Lung (tissue), 16 donors: ENCODE data around the gene MED27. TPM values are rescaled to one million over a fixed set of nuclear protein-coding genes. Genes with fewer than 3 reads are reported as not detected.

ENCODE experiments used
- ATAC-seq: fragments of 200-7000 bp; cut with Tn5 transposase; one replicate; pipeline ENCODE4 v1.9.1; 2020; ENCODE audit warnings: moderate number of reproducible peaks; ENCODE audit not compliant: insufficient read depth, low FRiP score
- DNase-seq, 3 donors: peaks; one replicate each; pipeline ENCODE4 v3.0.0-alpha.2; 2013 to 2017
- H3K27ac ChIP-seq, 2 donors: one replicate each; pipeline ENCODE4 v1.5.1; 2013; ENCODE audit warnings: mild to moderate bottlenecking in 2 of 2, moderate library complexity in 2 of 2, control low read depth in 1 of 2, inconsistent platforms in 1 of 2, low read depth in 1 of 2, low read length in 1 of 2
- H3K27me3 ChIP-seq, 3 donors: one replicate each; pipeline ENCODE4 v1.5.1; 2013; ENCODE audit warnings: low read length in 2 of 3; ENCODE audit not compliant: control insufficient read depth in 3 of 3, insufficient read depth in 3 of 3
- H3K36me3 ChIP-seq, 4 donors: one replicate each; pipeline ENCODE4 v1.5.1; 2013; ENCODE audit warnings: low read length in 4 of 4, mild to moderate bottlenecking in 1 of 4, moderate library complexity in 1 of 4; ENCODE audit not compliant: control insufficient read depth in 4 of 4, insufficient read depth in 4 of 4
- H3K4me1 ChIP-seq, 5 donors: one replicate each; pipeline ENCODE4 v1.5.1; 2013; ENCODE audit warnings: low read length in 5 of 5, mild to moderate bottlenecking in 2 of 5, moderate library complexity in 1 of 5; ENCODE audit not compliant: control insufficient read depth in 5 of 5, insufficient read depth in 5 of 5
- H3K4me3 ChIP-seq: one replicate; pipeline ENCODE4 v1.5.1; 2013; ENCODE audit warnings: mild to moderate bottlenecking, control low read depth, moderate library complexity
- H3K9ac ChIP-seq, 2 donors: one replicate each; pipeline ENCODE4 v1.5.1; 2013; ENCODE audit warnings: low read length in 2 of 2, control low read depth in 1 of 2; ENCODE audit not compliant: insufficient read depth in 1 of 2
- H3K9me3 ChIP-seq, 4 donors: one replicate each; pipeline ENCODE4 v1.5.1; 2013; ENCODE audit warnings: low read length in 3 of 4, mild to moderate bottlenecking in 1 of 4, moderate library complexity in 1 of 4; ENCODE audit not compliant: control insufficient read depth in 4 of 4, insufficient read depth in 3 of 4
- CTCF ChIP-seq: IDR thresholded peaks from 2 replicates; pipeline ENCODE4 v1.5.1; 2012; ENCODE audit warnings: mild to moderate bottlenecking; ENCODE audit errors: control extremely low read depth, extremely low read depth
- WGBS, 2 donors: extraction: QIAGEN DNeasy Blood & Tissue Kit; methylation state at CpG; one replicate each; pipeline ENCODE4 v1.1.7; 2013; 5-methylcytosine and 5-hydroxymethylcytosine counted together
- long read RNA-seq, 5 donors: transcript quantifications; one replicate each; lab custom pipeline, GENCODE V29; 2026
- polyA plus RNA-seq, 2 donors: library from polyadenylated mRNA; stranded (reverse); fragments of 200-250 nt; gene quantifications; one replicate each; pipeline ENCODE4 v1.2.1, GENCODE V29; 2013
- total RNA-seq, 2 donors: library from RNA; depleted of rRNA in 1 of 2; stranded (reverse); fragments of >200 nt in 1 of 2; gene quantifications; one replicate each; pipeline ENCODE4 v1.2.1, GENCODE V29; 2014 to 2021
- donor health status: control.
- donor health status: control.
- donor health status: Bipolar disorder and iron deficiency.
- donor health status: healthy.
- donor health status: DM: yes; HTN: yes; CAD: no.

The MED27 gene
- total RNA-seq, result 10 to 100 TPM in 1 of 2 donors, 1 to 10 TPM in 1; 9.8 to 17.8 TPM
- polyA plus RNA-seq, result 10 to 100 TPM; 15.6 to 22.3 TPM
- long read RNA-seq, donor 1, transcript MED27-201 (8 exons, 1,431 nt), result major isoform, 11 of 12 reads
- long read RNA-seq, donor 1, partial matches to known transcripts, result 0 of 12 reads
- long read RNA-seq, donor 1, other reads (novel, unspliced or antisense), result 0 of 12 reads
- long read RNA-seq, donor 2, partial matches to known transcripts, result 0 of 4 reads
- long read RNA-seq, donor 2, other reads (novel, unspliced or antisense), result 0 of 4 reads
- long read RNA-seq, donor 3, partial matches to known transcripts, result 0 of 2 reads
- long read RNA-seq, donor 3, other reads (novel, unspliced or antisense), result 0 of 2 reads
- long read RNA-seq, donor 4, partial matches to known transcripts, result 0 of 2 reads
- long read RNA-seq, donor 4, other reads (novel, unspliced or antisense), result 0 of 2 reads
- long read RNA-seq, donor 5, transcript MED27-201 (8 exons, 1,431 nt), result major isoform, 8 of 8 reads
- long read RNA-seq, donor 5, partial matches to known transcripts, result 0 of 8 reads
- long read RNA-seq, donor 5, other reads (novel, unspliced or antisense), result 0 of 8 reads

GRCh38 chr9:132079391-132080091 is at the start of gene MED27:
MED27 (minus strand) TSS chr9:132079867; CDS start chr9:132079844, 23 bp downstream.
- DNase-seq (peak; percentile 93 to 96 (median 94)), ATAC-seq (peak; percentile 92)
- H3K4me3 ChIP-seq, result peak within 1 kb of the TSS; percentile 84
- H3K4me1 ChIP-seq, result peaks cover 0 to 17% (median 9%) of the 10 kb centered on the region in 5 donors
- 0 to 7% methylated on average over 41 of the region's 41 CpGs for WGBS, 2 donors
- peaks cover 3 to 8% (median 7%) of the 10 kb centered on the region in 4 donors for H3K36me3 ChIP-seq
- no peak for TF ChIP-seq CTCF
- no peaks in the 10 kb centered on the region for H3K27me3 ChIP-seq
- peak within 1 kb of the TSS; percentile 72 to 79 for H3K9ac ChIP-seq
- H3K27ac ChIP-seq, result peak within 1 kb of the TSS; percentile 68 to 72
- no peaks in the 10 kb centered on the region for H3K9me3 ChIP-seq

- TF ChIP-seq CTCF, result no peak
- DNase-seq (no peak), ATAC-seq (peak; percentile 27)
- Histone ChIP-seq H3K4me1 (peaks cover 0 to 10% (median 5%) of the 10 kb centered on the region in 5 donors), H3K4me3 (no peak overlapping the region), H3K27me3 (peaks cover 0 to 40% (median 33%) of the 10 kb centered on the region in 3 donors), H3K9ac (no peak overlapping the region), H3K27ac (no peak overlapping the region), H3K9me3 (peaks cover 0 to 3% (median 0%) of the 10 kb centered on the region in 4 donors), H3K36me3 (no peaks in the 10 kb centered on the region)
- 77 to 80% methylated on average over 15 of the region's 15 CpGs for WGBS, 2 donors
These were observed 48.3 kb upstream of the MED27 start for GRCh38 chr9:132127888-132128534.

- peaks cover 0 to 3% (median 0%) of the 10 kb centered on the region in 4 donors for H3K9me3 ChIP-seq
- H3K27ac ChIP-seq, result no peak overlapping the region
- no peak overlapping the region for H3K4me3 ChIP-seq
- DNase-seq, result no peak
- H3K36me3 ChIP-seq, result no peaks in the 10 kb centered on the region
- ATAC-seq, result no peak
- no peak for TF ChIP-seq CTCF
- no peak overlapping the region for H3K9ac ChIP-seq
- peaks cover 0 to 10% (median 5%) of the 10 kb centered on the region in 5 donors for H3K4me1 ChIP-seq
- WGBS, 2 donors, result 62 to 71% methylated on average over 13 of the region's 13 CpGs
- peaks cover 0 to 40% (median 36%) of the 10 kb centered on the region in 3 donors for H3K27me3 ChIP-seq
These were observed 47.1 kb upstream of the MED27 start for GRCh38 chr9:132126680-132127236.
